Activated CD4-positive, alpha-beta T cell treated with anti-CD3 and anti-CD28 coated beads, Interleukin-2, Interleukin-6, amounts not matched to agents 100 ng/mL and 50 ng/mL, durations not matched to agents 16 hours and 8 hours (primary cell): ENCODE results near the gene DNMT3B.
"Not testable (repeated sequence)": the region's sequence is repeated elsewhere in the genome, so short reads cannot be mapped to it uniquely, and the experiment has no call there.

ENCODE experiments used
- DNase-seq: peaks from one replicate; pipeline ENCODE4 v3.0.0-alpha.2; 2020

The DNMT3B gene

DNA sequence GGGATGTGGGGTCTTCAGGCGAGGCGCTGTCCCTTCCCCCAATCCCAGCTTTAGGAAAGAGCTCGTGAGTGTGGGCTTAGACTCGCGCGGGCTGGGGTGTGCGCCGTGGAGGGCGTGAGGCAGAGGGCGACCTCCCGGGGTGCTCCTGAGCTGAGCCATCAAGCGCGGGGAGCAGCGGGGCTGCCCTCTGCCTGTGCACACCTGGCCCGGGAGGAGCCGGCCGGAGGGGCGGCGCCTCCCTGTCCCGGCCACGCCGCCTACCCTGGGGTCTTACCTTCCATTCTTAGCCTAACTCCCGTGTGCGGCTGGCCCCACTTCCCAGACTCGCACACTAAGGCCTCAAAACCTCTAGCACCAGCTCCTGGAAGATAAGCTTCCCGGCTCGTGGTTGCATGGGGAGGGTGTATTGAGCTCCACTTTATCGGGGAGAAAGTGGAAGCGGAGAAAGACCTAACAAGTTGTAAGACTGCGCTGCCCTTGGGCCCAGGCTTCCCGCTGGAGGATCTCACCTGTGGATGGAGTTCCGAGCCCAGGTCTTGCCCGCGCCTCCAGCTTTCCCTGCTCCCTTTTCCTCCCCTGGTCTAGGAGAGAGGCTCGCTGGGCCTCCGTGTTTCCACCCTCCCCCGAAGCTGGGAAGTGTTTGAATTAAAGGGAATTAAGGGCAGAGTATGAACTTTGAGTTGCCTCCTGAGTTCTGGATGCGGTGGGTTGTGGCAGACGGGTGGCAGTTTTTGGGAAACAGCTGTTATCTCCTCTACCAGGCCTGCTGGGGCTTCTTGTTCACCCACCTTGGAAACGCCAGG is 1.2 kb downstream of the DNMT3B start:
- DNase-seq, result no peak

DNA sequence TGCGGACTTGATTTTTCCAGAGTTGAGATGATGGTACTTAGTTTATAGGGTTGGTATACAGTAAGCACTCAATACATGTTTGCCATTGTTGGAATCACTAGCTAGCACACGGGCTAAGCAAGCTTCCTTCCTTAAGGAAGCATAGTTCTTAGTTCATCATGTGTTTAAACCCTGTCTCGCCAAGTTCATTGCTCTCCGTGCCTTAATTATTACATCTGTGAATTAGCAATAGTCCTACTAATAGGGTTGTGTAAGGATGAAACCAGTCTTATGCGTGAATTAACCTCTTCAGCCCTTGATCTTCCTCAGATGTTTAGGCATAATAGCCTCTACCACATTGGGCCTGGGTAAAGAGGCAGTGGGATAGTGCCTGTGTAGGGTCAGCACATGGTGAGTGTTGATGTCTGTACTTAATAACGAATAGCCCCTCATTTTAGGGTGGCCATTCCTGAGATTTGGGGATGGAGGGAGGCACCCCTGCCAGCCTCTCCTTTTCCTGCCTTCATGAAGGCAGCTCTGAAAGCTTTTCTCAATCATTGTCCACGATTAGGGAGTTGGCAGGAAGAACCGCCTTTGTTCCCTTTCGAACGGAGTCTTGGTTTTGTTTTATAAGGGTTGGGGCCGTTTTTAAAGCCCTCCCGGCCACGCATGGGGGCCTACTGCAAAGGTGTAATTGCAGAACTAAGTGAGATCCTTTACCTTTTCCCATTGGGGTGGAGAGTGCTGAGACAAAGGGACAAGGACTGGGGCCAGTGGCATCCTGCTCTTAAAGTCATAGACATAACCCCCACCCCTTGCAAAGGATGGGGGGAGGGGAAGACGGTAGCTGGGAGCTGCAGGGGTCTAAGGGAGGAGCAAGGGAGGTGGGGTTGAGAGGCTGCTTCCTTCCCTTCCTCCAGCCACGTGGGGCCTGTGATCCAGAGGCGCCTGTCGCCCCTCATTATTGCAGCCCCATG is 2.1 kb downstream of the DNMT3B start:
- DNase-seq, result no peak

DNA sequence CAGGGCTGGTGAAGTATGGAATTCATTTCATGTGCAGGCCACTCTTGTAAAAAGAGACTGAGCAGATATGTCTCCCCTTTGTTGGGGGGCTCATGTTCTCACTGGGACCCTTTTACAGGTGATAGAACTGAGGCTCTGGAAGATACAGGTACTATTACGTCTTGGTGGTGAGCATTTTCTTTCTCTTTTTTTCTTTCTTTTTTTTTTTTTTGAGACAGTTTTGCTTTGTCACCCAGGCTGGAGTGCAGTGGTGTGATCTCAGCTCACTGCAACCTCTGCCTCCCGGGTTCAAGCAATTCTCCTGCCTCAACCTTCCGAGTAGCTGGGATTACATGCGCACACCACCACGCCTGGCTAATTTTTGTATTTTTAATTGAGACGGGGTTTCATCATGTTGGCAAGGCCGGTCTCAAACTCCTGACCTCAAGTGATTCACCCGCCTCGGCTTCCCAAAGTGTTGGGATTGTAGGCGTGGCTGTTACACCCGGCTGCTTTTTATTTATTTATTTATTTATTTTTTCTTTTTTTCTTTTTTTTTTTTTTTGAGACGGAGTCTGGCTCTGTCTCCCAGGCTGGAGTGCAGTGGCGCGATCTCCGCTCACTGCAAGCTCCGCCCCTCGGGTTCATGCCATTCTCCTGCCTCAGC is 3.2 kb downstream of the DNMT3B start:
- not testable (repeated sequence) for DNase-seq

- no peak for DNase-seq
Measured at GRCh38 chr20:32767418-32768198, 5.4 kb downstream of the DNMT3B start.

- no peak for DNase-seq
Measured at GRCh38 chr20:32772046-32772445, 9.9 kb downstream of the DNMT3B start.

GRCh38 chr20:32773223-32773622 is 11.0 kb downstream of the DNMT3B start:
- DNase-seq, result no peak

GRCh38 chr20:32773855-32774254 is 11.7 kb downstream of the DNMT3B start:
- DNase-seq, result no peak

DNA sequence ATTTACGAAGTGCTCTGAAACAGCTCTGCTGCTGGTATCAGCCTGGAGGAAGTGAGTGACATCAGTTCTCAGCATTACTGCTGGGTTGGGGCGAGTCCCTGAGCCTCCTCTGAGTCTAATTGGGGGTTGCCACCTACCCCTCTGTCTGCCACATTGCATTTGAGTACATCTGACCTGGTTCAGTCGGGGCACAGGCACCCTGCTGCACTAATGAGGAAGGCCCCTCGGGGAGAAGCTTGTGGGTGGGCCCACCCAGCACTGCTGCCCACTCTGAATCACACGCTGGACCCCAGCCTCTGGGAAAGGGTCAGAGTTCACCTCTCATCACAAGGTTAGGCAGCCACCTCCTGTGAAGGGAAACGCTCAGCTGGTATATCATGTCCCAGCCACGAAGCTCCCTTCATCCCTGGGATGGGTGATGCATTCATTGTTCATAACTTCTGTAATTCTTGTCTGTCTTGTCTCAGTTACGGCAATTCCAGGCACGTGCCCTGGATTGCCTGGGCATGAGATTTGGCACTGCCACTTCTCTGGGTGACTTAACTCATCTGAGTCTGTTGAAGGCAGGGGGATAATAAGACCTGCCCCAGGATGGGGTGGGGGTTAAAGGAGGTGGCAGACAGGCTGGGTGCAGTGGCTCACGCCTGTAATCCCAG is 13.3 kb downstream of the DNMT3B start:
- DNase-seq, result no peak

DNA sequence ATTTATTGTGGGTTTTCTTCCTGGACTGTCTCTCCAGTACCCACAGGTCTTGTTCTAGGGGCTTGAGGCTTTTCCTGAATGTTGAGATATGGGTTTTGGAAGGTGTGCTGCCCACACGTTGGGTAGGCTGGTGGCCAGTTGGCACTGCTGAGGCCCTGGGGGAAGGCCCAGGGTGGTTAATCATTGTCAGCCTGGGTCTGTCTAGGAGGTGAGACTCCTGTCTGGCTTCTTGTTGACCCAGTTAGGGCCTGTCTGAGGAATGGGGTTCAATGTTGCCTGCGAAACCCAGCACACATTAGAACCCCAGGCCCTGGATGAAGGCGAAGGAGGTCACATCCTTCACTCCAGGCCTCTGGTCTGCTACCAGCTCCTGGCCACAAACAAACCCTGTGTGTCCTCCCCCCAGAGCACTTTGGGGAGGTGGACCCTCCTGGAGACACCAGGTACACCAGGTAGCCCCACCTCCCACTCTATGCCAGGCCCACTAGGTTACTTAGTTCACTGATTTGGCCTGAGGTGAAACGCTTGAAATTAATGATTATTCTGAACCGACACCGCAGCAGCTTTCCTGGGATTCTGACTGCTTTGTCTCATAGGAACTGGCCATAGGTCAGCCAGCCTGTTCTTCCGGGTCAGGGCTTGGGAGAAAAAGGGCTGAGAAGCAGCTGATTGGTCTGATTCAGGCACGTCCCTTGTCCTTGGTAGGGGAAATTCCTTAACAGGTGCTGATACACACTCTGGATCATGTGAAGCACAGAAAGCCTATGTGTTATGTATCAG is 15.2 kb downstream of the DNMT3B start:
- DNase-seq, result no peak

- no peak for DNase-seq
Measured at GRCh38 chr20:32779500-32780211, 17.5 kb downstream of the DNMT3B start.

DNA sequence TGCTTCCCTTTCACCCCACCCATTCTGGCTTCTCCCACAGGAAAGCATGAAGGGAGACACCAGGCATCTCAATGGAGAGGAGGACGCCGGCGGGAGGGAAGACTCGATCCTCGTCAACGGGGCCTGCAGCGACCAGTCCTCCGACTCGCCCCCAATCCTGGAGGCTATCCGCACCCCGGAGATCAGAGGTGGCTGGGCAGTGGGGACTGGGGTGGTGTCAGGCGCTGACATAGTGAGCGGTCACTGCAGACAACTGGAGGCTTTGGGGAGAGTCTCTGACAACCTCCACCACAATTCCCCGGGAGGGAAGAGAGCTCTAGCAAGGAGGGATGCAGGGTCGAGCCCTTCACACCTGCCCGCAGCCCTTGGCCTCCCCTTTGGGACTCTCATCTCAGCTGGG is 18.1 kb downstream of the DNMT3B start:
- DNase-seq, result no peak

DNA sequence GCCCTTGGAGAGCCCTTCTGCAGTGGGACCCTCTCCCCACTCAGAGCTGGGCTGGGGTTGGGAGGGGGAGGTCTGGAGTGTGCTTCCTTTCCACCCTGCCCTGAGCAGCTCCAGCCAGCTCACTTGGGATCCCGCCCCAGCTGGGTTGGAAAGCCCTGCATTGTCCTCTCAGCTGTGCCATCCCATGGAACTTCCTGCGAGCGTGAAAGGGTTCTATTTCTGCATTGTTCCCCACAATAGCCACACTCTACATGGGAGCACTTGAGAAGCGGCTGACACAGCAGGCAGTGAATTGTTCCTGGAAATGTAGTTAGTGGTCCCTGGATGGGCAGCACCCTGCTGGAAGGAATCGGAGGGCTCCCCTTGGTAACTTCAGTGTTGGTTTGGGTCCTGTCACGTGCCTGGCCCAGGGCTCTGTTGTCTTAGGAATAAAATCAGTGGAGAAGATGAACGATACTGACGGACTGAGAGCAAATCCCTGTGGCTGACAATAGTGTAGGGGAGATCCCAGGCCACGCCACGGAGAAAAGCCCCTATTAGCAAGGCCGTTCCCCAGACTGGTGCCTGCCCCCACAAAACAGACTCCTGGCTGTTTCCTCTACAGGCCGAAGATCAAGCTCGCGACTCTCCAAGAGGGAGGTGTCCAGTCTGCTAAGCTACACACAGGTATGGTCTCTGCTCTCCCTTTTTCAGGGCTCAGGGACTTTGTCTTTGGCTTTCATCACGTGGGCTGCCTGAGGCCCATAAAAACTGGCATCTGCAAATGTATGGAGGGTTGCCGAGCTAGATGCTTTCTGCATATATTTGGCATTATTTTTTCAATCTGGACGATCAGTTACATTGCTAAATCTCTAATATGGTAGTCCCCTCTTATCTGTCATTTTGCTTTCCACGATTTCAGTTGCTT is 18.8 kb downstream of the DNMT3B start:
- no peak for DNase-seq

DNA sequence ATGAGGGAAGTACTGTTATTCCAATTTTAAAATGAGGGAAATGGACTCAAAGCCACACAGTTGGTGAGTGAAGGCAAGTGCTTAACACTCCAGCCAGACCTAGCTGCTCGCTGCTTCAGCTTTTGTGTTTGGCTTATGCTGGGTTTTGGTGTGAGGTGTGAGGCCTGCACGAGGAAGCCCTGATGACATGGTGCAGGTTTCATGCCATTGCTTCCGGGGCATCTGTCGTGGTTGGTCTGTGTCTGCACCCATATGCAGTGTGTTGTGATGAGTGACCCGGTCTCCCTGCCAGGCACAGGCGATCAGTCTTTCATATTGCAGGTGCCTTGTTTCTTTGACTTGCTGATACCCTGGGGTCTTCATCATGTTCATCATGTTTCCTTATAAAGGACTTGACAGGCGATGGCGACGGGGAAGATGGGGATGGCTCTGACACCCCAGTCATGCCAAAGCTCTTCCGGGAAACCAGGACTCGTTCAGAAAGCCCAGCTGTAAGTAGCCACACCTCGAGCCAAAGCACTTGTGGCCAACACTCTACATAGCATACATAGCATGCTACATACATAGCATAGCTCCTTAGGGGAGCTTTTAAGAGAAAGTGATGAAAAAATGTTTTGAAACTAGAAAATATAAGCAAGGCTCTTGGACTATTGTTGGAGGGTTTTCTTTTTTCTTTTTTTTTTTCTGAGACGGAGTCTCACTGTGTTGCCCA is 22.3 kb downstream of the DNMT3B start:
- DNase-seq, result no peak

DNA sequence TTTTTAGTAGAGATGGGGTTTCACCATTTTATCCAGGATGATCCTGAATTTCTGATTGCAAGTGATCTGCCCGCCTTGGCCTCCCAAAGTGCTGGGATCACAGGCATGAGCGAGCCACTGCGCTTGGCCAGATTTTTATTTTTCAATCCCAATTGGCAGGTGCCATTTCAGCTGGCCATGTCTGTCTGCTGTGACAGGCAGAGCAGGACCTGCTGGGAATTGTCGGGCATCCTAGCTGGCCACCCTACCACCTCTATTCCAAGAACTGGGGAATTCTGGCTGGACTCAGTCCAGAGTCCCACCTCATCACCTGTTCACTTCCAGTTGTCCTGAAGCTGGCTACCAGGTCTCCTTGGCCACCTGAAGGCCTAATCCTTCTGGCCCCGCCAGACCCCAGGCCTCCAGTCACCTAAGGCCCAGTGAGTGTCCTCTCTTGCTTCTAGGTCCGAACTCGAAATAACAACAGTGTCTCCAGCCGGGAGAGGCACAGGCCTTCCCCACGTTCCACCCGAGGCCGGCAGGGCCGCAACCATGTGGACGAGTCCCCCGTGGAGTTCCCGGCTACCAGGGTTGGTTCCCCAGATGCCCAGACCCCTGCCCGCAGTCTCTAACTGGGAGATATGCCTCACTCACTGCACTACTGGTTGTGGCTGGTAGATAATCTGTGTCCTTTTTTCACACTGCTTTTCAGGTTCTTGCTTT is 24.0 kb downstream of the DNMT3B start:
- DNase-seq, result no peak

GRCh38 chr20:32787168-32787567 is 25.0 kb downstream of the DNMT3B start:
- DNase-seq, result no peak

- peak; percentile 80 for DNase-seq
Measured at GRCh38 chr20:32789896-32790750, 27.9 kb downstream of the DNMT3B start.

- DNase-seq, result no peak
Measured at GRCh38 chr20:32790751-32791057, 28.5 kb downstream of the DNMT3B start.
